LNCaP clone FGC (cell line): Measurements from ENCODE around the gene PRKCH.

Experiments
- DNase-seq: peaks from one replicate; pipeline ENCODE4 v3.0.0-alpha.2; 2011; ENCODE audit warnings: low read depth
- H3K4me3 ChIP-seq: 2 replicates; pipeline ENCODE4 v1.5.1; 2011; ENCODE audit warnings: mild to moderate bottlenecking, low read depth, low read length, control low read depth
- TF ChIP-seq, protein P1 (sequence below): IDR thresholded peaks from 2 replicates; pipeline ENCODE4 v1.5.1; 2012; ENCODE audit warnings: mild to moderate bottlenecking; ENCODE audit not compliant: control insufficient read depth, insufficient read depth; ENCODE audit errors: extremely low read depth

PRKCH gene

GRCh38 chr14:61573748-61574513, 252.6 kb downstream of the PRKCH start:
- no peak for DNase-seq
- no peak overlapping the region for H3K4me3 ChIP-seq
- TF ChIP-seq, protein P1, sequence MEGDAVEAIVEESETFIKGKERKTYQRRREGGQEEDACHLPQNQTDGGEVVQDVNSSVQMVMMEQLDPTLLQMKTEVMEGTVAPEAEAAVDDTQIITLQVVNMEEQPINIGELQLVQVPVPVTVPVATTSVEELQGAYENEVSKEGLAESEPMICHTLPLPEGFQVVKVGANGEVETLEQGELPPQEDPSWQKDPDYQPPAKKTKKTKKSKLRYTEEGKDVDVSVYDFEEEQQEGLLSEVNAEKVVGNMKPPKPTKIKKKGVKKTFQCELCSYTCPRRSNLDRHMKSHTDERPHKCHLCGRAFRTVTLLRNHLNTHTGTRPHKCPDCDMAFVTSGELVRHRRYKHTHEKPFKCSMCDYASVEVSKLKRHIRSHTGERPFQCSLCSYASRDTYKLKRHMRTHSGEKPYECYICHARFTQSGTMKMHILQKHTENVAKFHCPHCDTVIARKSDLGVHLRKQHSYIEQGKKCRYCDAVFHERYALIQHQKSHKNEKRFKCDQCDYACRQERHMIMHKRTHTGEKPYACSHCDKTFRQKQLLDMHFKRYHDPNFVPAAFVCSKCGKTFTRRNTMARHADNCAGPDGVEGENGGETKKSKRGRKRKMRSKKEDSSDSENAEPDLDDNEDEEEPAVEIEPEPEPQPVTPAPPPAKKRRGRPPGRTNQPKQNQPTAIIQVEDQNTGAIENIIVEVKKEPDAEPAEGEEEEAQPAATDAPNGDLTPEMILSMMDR: no peak

DNA sequence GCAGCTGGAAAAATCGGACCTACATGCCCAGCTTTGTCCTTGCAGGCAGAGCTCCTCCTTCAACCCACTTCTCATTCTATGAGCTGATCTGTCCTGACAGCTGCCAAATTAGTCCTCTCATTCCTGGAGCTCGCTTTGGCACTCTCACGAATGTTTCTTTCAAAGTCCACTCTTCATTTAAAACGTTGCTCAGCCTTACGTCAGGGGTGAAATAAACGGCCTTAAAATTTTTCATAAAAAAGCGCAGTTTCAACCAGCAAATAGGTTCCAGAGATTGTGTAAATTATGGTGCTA, 253.1 kb downstream of the PRKCH start:
- no peak overlapping the region for H3K4me3 ChIP-seq
- TF ChIP-seq, protein P1: no peak
- DNase-seq: no peak

DNA sequence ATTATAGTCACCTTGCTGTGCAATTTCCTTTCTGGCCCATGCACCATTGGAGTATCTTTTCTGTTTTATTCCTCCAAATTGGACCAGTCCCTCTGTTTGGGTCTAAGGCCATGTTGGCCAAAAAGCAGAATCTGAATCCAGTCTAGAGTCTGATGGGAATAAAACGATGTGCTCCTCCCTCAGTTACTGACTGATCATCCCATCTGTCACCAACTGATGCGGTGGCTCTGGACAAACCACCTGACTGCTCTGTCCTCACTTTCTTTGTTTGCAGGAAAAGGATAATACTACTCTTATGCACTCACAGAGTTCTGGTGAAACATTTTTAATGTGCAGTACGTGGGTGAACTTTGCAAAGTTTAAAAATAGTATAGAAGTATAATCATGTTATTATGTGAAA, 253.7 kb downstream of the PRKCH start:
- no peak overlapping the region for H3K4me3 ChIP-seq
- TF ChIP-seq, protein P1: no peak

GRCh38 chr14:61575551-61576150, 254.3 kb downstream of the PRKCH start:
- DNase-seq: no peak
- H3K4me3 ChIP-seq: no peak overlapping the region
- TF ChIP-seq, protein P1: no peak

More for the DNA sequence above, 253.7 kb downstream of the PRKCH start:
- no peak for DNase-seq

- TF ChIP-seq, protein P1: no peak
- no peak for DNase-seq
- H3K4me3 ChIP-seq: no peak overlapping the region
Observed at GRCh38 chr14:61577506-61577931, 256.1 kb downstream of the PRKCH start.

GRCh38 chr14:61578745-61579144, 257.4 kb downstream of the PRKCH start:
- DNase-seq: no peak
- H3K4me3 ChIP-seq: no peak overlapping the region
- TF ChIP-seq, protein P1: no peak
